ENCODE measurements around the gene KCNN1. TPM values are rescaled to one million over a fixed set of nuclear protein-coding genes. Genes with fewer than 3 reads are reported as not detected.
A peak's percentile ranks its signal among the peaks of the same experiment; 100 is the strongest.

Gene KCNN1
- total and polyA plus RNA-seq, 2 of the 13 experiments (the other 11 are each of a cell fraction or from before 2014, with no cell fraction given): 0.04 TPM; not detected in 1

- TF ChIP-seq ZBTB10 (CRISPR knock-in tag; IDR thresholded peaks at IDR 0.05; ENCODE audit: borderline replicate concordance): no peak
- peak; percentile 80; the same call in 1 of the 2 replicates for TF ChIP-seq ZNF3 (CRISPR knock-in tag; IDR thresholded peaks at IDR 0.05)
- no peak for TF ChIP-seq ZNF430 (CRISPR knock-in tag; IDR thresholded peaks at IDR 0.05)
- TF ChIP-seq ZFYVE20 (CRISPR knock-in tag; IDR thresholded peaks at IDR 0.05; ENCODE audit: borderline replicate concordance, low read depth): no peak
- TF ChIP-seq CC2D1A (CRISPR knock-in tag; IDR thresholded peaks at IDR 0.05): no peak
- no peak for TF ChIP-seq SETDB1 (CRISPR knock-in tag; IDR thresholded peaks at IDR 0.05; ENCODE audit: borderline replicate concordance)
- no peak for TF ChIP-seq CBX1 (IDR thresholded peaks at IDR 0.05; ENCODE audit: low read depth)
- TF ChIP-seq FOXM1 (CRISPR knock-in tag; IDR thresholded peaks at IDR 0.05): no peak
- TF ChIP-seq ZEB1 (IDR thresholded peaks at IDR 0.05; ENCODE audit: insufficient replicate concordance, low read depth): no peak
- no peak for TF ChIP-seq ZNF800 (CRISPR knock-in tag; IDR thresholded peaks at IDR 0.05)
- TF ChIP-seq KMT2B (CRISPR knock-in tag; IDR thresholded peaks at IDR 0.05): no peak
- TF ChIP-seq THAP7 (CRISPR knock-in tag; IDR thresholded peaks at IDR 0.05): no peak
- no peak for TF ChIP-seq ZNF780A (CRISPR knock-in tag; IDR thresholded peaks at IDR 0.05)
- no peak for TF ChIP-seq ZFP36L2 (CRISPR knock-in tag; IDR thresholded peaks at IDR 0.05)
- no peak for TF ChIP-seq SRSF1 (optimal IDR thresholded peaks at IDR 0.05; ENCODE audit: low read depth, low read length)
- no peak for TF ChIP-seq ZNF34 (CRISPR knock-in tag; IDR thresholded peaks at IDR 0.05; ENCODE audit: borderline replicate concordance)
- TF ChIP-seq SATB2 (CRISPR knock-in tag; IDR thresholded peaks at IDR 0.05): no peak
- TF ChIP-seq ZNF383 (CRISPR knock-in tag; IDR thresholded peaks at IDR 0.05; ENCODE audit: borderline replicate concordance): no peak
- TF ChIP-seq ZNF782 (CRISPR knock-in tag; IDR thresholded peaks at IDR 0.05; ENCODE audit: borderline replicate concordance): no peak
- TF ChIP-seq HMGXB3 (CRISPR knock-in tag; IDR thresholded peaks at IDR 0.05; ENCODE audit: borderline replicate concordance): no peak
- TF ChIP-seq ZBTB21 (CRISPR knock-in tag; IDR thresholded peaks at IDR 0.05): no peak
Observed at GRCh38 chr19:18029617-18030338, 62.9 kb downstream of the KCNN1 start (continued).
